Activated CD8-positive, alpha-beta memory T cell treated with anti-CD3 and anti-CD28 coated beads for 24 hours (primary cell): ENCODE data around the gene SERPINI1.

ENCODE experiments used
- DNase-seq: peaks from one replicate; pipeline ENCODE4 v3.0.0-alpha.2; 2020

The SERPINI1 gene

DNA sequence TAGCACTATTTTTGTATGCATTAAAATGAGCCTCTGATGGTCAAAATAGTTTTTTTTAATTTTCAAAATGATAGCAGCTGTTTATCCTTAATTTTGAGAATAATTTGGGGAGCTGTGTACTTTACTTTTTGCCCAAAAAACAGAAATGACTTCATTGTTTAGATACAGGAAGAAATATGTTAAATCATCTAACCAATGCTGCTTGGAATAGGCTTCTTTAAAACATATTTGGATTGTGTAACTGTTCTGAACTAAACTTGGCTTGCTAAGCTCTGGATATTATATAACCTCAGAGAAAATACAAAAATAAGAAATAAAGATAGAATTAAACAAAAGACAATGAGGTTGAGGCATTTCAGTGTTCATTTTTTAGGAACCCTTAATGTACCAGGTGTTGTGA lies 119.3 kb downstream of the SERPINI1 start:
- DNase-seq, result no peak

DNA sequence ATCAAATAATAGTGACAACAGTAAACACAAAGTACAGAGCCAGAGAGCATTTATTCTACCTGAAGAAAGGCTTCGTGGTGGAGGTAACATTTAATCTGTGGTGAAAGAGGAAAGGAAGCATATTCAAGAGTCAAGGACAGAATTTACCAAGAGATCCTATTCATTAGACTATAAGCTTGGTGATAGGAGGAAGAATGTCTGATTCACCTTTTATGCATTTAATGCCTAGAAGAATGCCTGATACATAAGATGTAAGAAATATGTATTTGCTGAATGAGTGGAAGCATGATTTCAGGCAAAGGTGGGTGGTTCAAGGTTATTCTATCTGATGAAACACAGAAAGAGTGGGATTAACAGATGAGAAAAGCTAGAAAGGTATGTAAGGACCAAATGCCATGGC lies 119.8 kb downstream of the SERPINI1 start:
- DNase-seq, result no peak

GRCh38 chr3:167858865-167859264 lies 123.3 kb downstream of the SERPINI1 start:
- DNase-seq, result no peak

DNA sequence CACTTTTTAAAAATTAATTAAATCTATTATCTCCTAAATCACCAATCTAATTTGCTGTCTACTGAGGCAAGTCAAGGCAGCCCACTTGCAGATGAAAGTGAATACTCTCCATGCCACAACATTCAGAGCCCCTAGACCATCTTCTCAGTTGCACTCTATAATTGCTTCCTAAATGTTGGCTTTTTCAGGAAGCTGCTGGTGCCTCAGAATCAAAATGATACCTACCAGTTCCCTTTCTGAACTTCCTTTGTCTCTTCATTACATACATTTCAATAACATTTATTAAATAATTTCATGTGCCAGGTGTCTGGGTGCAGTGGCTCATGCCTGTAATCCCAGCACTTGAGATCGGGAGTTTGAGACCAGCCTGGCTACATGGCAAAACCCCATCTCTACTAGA lies 124.1 kb downstream of the SERPINI1 start:
- no peak for DNase-seq

DNA sequence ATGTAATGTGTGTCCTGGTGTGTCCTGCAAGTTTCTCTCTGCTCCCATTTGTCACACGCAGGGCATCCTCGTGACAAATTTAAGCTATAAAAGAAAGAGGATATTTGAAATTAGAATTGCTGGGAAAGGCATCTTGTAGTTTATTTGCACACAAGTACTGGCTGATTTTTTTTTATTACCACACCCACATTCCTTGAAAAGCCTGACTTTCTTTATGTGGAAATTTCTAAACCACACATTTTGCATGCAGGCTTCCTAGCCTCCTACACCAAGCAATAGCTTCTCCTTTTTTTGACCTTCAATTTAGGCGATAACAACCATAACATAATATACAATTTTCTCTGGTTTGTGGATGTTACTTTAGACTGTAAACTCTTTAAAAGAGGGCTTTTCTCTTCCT lies 126.1 kb downstream of the SERPINI1 start:
- DNase-seq, result no peak

- no peak for DNase-seq
Measured at GRCh38 chr3:167862104-167862730, 126.7 kb downstream of the SERPINI1 start.

GRCh38 chr3:167863811-167864551 lies 128.5 kb downstream of the SERPINI1 start:
- no peak for DNase-seq

- no peak for DNase-seq
Measured at GRCh38 chr3:167864552-167864874, 129.0 kb downstream of the SERPINI1 start.

DNA sequence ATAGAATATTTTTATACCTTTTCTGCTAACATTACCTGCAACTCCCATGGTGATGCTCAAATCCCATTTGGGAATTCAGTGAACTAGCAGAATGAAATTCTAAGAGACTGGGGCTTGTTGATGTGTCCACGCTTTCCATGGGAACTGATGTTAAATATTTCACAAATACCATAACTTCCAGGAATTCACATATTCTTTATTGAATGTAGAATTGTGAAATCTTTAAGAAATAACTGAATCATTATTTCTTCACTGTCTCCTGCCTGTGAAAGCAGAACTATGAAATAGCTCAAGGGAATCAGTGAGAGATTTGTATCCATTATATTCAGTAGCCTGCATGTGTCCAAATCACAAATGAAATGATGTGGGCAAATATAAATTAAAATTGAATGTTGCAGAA lies 130.8 kb downstream of the SERPINI1 start:
- DNase-seq, result no peak

- no peak for DNase-seq
Measured at GRCh38 chr3:167867981-167868380, 132.5 kb downstream of the SERPINI1 start.

DNA sequence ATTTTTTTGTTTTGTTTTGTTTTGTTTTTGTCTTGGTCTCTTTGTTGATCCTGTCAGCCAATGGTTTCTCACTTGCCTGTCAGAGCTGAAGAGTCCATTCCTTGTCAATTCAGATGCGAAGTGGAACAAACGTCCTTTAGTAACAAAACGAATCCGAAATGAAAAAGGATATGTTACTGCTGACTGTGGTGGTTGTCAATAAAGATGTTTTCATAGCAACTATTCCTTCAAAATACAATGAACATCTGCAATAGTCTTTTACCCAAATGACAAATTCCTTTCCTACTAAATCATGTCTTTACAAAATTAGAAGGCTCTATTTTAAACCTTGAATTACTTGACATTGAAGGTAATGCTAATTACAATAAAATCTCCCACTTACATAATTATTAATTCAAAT lies 134.7 kb downstream of the SERPINI1 start:
- DNase-seq, result no peak

DNA sequence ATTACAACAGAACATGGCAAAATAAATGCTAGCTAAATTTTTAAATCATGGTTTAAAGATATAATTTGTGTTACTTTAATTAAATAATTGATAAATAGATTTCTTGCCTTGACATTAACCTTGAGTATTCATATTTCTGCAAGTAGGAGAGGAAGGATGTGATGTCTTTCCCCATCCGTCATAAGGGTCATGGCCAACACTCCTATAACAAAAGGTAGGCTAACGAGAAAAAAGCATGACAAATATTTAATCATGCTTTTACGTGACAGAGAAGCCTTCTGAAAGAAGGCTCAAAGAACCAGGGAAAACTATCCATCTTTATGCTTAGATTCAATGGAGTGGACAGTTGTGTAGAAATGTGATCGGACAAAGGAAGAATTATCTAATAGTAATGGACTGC lies 135.2 kb downstream of the SERPINI1 start:
- DNase-seq, result no peak

- no peak for DNase-seq
Measured at GRCh38 chr3:167872032-167872431, 136.5 kb downstream of the SERPINI1 start.

DNA sequence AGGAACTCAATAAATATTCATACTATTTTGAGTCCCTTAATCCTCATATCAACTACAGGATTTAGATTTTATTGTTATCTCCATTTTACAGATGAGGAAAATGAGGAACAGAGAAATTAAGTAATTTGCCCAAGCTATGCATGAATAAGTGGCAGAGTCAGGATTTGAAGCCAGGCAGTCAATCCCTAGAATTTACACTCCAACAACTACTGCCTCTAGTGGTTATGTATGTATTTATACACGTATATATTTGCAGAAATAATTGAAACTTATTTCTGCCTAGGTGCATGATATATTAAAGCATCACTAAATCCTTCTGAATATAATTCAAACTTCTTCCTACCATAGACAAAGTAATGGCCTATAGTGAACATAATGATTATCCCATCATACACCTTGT lies 137.4 kb downstream of the SERPINI1 start:
- no peak for DNase-seq

DNA sequence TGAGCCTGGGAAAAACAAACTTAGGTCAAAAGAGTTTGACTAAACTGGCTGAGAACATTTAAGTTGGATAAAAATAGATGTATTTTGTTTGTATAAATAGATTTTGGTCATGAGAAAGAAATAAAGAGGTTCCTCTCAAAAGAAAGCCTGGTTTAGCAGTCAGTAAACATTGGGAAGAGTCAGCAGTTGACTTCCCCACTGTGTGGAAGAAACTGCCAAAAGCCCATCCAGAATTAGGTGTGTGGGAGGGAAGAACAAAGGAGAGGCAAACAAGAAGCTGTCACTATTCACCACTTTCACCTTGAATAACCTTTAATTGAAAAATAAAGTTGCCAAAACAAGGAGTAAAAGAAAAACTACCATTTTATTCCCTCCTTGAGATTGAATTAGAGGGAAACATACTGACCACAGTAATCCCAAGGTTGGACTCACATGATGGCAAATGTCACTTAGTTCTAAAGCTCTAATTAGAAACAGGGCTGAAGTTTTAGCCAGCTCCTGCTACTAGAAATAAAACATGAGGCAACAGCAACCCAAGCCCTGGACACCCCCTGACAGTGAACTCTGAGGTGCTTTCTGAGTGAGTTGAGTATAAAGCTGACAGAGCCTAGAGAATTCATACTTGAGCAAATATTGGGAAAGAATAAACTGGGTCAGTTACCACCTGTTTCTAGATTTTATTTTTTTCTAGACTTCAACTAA lies 139.3 kb downstream of the SERPINI1 start:
- no peak for DNase-seq
